Neuronal stem cell (in vitro differentiated cells): ENCODE data around the gene PRPF38B.

Experiments
- DNase-seq: peaks from one replicate; pipeline ENCODE4 v3.0.0-alpha.2; 2013; ENCODE audit warnings: low spot score
- H2AFZ ChIP-seq: one replicate; pipeline ENCODE4 v1.6.1; 2013; ENCODE audit warnings: mild to moderate bottlenecking, low read length, inconsistent platforms
- H2AK5ac ChIP-seq: 2 replicates; pipeline ENCODE4 v1.6.1; 2013; ENCODE audit warnings: low read depth, mild to moderate bottlenecking, inconsistent platforms, low read length, moderate library complexity, mixed read lengths
- H2BK120ac ChIP-seq: 2 replicates; pipeline ENCODE4 v1.6.1; 2013; ENCODE audit warnings: low read depth, mild to moderate bottlenecking, inconsistent platforms, low read length, moderate library complexity, mixed read lengths
- H2BK12ac ChIP-seq: one replicate; pipeline ENCODE4 v1.6.1; 2013; ENCODE audit warnings: low read length, inconsistent platforms
- H2BK15ac ChIP-seq: 2 replicates; pipeline ENCODE4 v1.6.1; 2013; ENCODE audit warnings: mild to moderate bottlenecking, low read length, inconsistent platforms, mixed read lengths
- H2BK5ac ChIP-seq: one replicate; pipeline ENCODE4 v1.6.1; 2013; ENCODE audit warnings: inconsistent platforms, mild to moderate bottlenecking, low read length, moderate library complexity
- H3K14ac ChIP-seq: one replicate; pipeline ENCODE4 v1.6.1; 2013; ENCODE audit warnings: low read length, inconsistent platforms
- H3K18ac ChIP-seq: 2 replicates; pipeline ENCODE4 v1.6.1; 2013; ENCODE audit warnings: low read length, inconsistent platforms
- H3K23ac ChIP-seq: 2 replicates; pipeline ENCODE4 v1.6.1; 2013; ENCODE audit warnings: low read depth, mild to moderate bottlenecking, mixed read lengths, low read length, inconsistent platforms; ENCODE audit not compliant: poor library complexity
- H3K27ac ChIP-seq: replicated peaks from 3 replicates; pipeline ENCODE4 v1.5.1; 2013; ENCODE audit warnings: low read length, inconsistent platforms
- H3K27me3 ChIP-seq, 3 experiments: 2 replicates each; pipeline ENCODE4 v1.6.1; 2013; ENCODE audit warnings: low read length in 3 of 3, mild to moderate bottlenecking in 2 of 3, inconsistent platforms in 1 of 3, low read depth in 1 of 3, mixed read lengths in 1 of 3, moderate library complexity in 1 of 3; ENCODE audit not compliant: control insufficient read depth in 3 of 3, insufficient read depth in 3 of 3
- H3K36me3 ChIP-seq, 2 donors: replicated peaks in 1 of 2; 2 replicates each; pipeline ENCODE4 v1.6.1; 2013; ENCODE audit warnings: low read length in 2 of 2; ENCODE audit not compliant: control insufficient read depth in 2 of 2, insufficient read depth in 2 of 2
- H3K4ac ChIP-seq: 2 replicates; pipeline ENCODE4 v1.6.1; 2013; ENCODE audit warnings: inconsistent platforms, mild to moderate bottlenecking, low read length, moderate library complexity
- H3K4me1 ChIP-seq, 2 donors: 1 replicate in 1 of 2; 2 replicates in 1 of 2; pipeline ENCODE4 v1.6.1; 2013; ENCODE audit warnings: low read length in 2 of 2, low read depth in 1 of 2; ENCODE audit not compliant: control insufficient read depth in 2 of 2, insufficient read depth in 1 of 2
- H3K4me2 ChIP-seq: one replicate; pipeline ENCODE4 v1.6.1; 2013; ENCODE audit warnings: mild to moderate bottlenecking, low read length, inconsistent platforms; ENCODE audit not compliant: insufficient read depth, poor library complexity, severe bottlenecking
- H3K4me3 ChIP-seq, 2 donors: 2 replicates each; pipeline ENCODE4 v1.5.1; 2013; ENCODE audit warnings: low read length in 2 of 2, mild to moderate bottlenecking in 2 of 2, inconsistent platforms in 1 of 2, moderate library complexity in 1 of 2
- H3K79me1 ChIP-seq: one replicate; pipeline ENCODE4 v1.6.1; 2013; ENCODE audit warnings: low read depth, mild to moderate bottlenecking, inconsistent platforms, low read length, moderate library complexity
- H3K9ac ChIP-seq: one replicate; pipeline ENCODE4 v1.6.1; 2013; ENCODE audit warnings: mild to moderate bottlenecking, low read depth, low read length, inconsistent platforms; ENCODE audit not compliant: poor library complexity
- H3K9me3 ChIP-seq, 2 donors: replicated peaks in 1 of 2; 2 replicates each; pipeline versions ENCODE3 to v1.6.1; 2013; ENCODE audit warnings: low read length in 2 of 2, mild to moderate bottlenecking in 2 of 2, inconsistent platforms in 1 of 2, low read depth in 1 of 2, mixed read lengths in 1 of 2, moderate library complexity in 1 of 2; ENCODE audit not compliant: control insufficient read depth in 2 of 2, insufficient read depth in 1 of 2
- H4K8ac ChIP-seq: one replicate; pipeline ENCODE4 v1.6.1; 2013; ENCODE audit warnings: low read depth, mild to moderate bottlenecking, inconsistent platforms, low read length, moderate library complexity
- H4K91ac ChIP-seq: one replicate; pipeline ENCODE4 v1.6.1; 2013; ENCODE audit warnings: low read length, low read depth, mild to moderate bottlenecking, inconsistent platforms; ENCODE audit not compliant: poor library complexity
- WGBS, 2 donors: extraction: QIAGEN DNeasy Blood & Tissue Kit; methylation state at CpG; one replicate each; pipeline ENCODE4 v1.1.7; 2013; ENCODE audit warnings: missing lambda C conversion rate in 2 of 2, mixed read lengths in 1 of 2; ENCODE audit not compliant: insufficient read length in 2 of 2, insufficient replicate concordance in 1 of 2; ENCODE audit errors: extremely low coverage in 2 of 2; 5-methylcytosine and 5-hydroxymethylcytosine counted together

PRPF38B gene

DNA sequence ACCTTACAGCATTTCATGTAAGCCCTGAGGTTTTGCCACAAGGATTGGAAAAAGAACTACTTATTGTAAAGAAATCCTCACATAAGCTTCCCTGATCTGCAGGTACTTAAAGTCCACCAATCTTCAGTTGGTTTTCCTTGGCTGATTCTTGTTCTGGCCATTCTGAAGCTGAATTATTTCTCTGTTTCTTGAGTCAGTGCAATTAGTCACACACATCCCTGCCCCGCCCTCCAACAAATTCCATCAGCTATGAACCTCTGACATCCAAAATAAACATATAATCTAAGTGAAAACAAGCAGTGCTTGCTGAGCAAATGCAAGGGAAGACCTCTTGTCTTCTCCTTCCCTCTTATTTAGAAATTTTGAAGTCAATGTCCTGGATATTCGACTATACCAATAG lies 12.4 kb downstream of the PRPF38B start:
- no CpG with 5 or more reads among the region's 2 CpGs for WGBS, 2 donors
- Histone ChIP-seq H3K79me1 (no peaks in the 10 kb centered on the region), H2BK120ac (no peak overlapping the region), H2AK5ac (no peak overlapping the region), H2AFZ (no peak overlapping the region), H3K4me1 (no peaks in the 10 kb centered on the region), H4K8ac (no peak overlapping the region), H3K18ac (no peak overlapping the region), H3K14ac (no peak overlapping the region), H3K27me3 (peaks cover 0 to 2% (median 0%) of the 10 kb centered on the region in 3 experiments), H3K23ac (no peak overlapping the region), H3K4me3 (no peak overlapping the region), H2BK5ac (no peak overlapping the region), H2BK12ac (no peak overlapping the region), H3K4ac (no peak overlapping the region), H3K9me3 (no peaks in the 10 kb centered on the region), H4K91ac (no peak overlapping the region), H2BK15ac (no peak overlapping the region), H3K36me3 (peaks cover 4 to 29% of the 10 kb centered on the region in 2 donors), H3K9ac (no peak overlapping the region), H3K4me2 (no peak overlapping the region), H3K27ac (no peak overlapping the region)
- DNase-seq = no peak

DNA sequence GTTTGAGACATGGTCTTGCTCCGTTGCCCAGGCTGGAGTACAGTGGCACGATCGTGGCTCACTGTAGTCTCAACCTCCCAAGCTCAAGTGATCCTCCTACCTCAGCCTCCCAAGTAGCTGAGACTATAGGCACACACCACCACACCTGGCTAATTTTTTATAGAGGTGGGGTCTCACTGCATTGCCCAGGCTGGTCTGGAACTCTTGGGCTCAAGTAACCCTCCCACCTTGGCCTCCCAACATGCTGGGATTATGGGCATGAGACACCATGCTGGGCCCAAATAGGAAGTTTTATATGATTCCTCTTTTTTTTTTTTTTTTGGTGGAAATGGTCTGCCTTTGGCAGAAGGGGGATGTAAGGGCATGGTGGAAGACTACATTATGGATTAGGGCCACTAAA lies 14.5 kb downstream of the PRPF38B start:
- Histone ChIP-seq H3K27ac (no peak overlapping the region), H3K9me3 (no peaks in the 10 kb centered on the region), H2BK15ac (no peak overlapping the region)

DNA sequence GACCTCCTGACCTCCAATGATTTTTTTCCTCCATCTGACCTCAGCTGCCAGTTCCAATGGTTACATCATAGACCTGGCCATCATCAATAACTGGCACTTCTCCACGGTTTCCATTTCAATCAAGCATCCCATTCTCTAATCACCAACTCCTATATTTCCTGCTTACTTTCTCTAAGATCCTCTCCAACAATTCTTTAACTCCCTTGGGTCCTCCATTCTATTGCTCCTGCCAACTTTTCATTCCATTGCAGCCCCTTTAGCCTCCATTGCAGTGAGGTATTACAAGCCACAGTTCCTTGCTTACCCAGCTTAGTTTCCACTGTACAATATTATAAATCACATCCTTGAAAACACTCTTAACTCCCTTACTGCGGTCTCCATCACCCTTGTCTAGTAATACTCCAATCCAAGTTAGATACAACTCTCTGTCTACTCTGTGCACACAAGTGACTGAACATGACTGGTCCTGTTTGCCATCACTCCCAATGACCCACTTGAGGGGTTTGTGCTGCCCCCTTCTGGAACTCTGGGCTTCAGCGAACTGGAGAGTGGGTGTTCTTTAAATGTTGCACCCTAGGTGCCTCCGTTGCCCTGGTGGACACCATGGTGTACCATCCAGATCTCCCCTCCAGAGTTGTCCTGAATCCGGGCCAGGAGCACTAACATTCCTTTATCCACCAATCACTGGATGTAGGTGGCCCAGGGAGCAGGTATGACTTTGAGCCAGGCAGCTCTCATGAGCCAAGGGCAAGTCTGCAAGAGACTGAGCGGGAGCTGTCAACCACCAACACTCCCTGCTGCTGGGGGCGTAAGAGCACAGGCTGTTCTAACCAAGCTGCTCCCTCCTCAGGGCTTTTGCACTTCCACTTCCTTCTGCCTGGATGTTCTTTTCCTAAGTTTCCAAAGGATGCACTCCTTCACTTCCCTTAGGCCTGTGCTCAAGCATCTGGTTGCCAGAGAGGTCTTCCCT lies 16.9 kb downstream of the PRPF38B start:
- H2BK5ac ChIP-seq = no peak overlapping the region
- no peak for DNase-seq
- H3K4ac ChIP-seq = no peak overlapping the region
- no peak overlapping the region for H3K18ac ChIP-seq
- H3K9me3 ChIP-seq = no peaks in the 10 kb centered on the region
- no peak overlapping the region for H2AFZ ChIP-seq
- H3K27me3 ChIP-seq = peaks cover 0 to 2% (median 0%) of the 10 kb centered on the region in 3 experiments
- H3K4me2 ChIP-seq = no peak overlapping the region
- H3K27ac ChIP-seq = no peak overlapping the region
- H3K23ac ChIP-seq = no peak overlapping the region
- peaks cover 0 to 3% of the 10 kb centered on the region in 2 donors for H3K4me1 ChIP-seq
- H4K8ac ChIP-seq = no peak overlapping the region
- H2BK12ac ChIP-seq = no peak overlapping the region
- no peak overlapping the region for H3K4me3 ChIP-seq
- no peak overlapping the region for H3K14ac ChIP-seq
- no peak overlapping the region for H3K9ac ChIP-seq
- H2BK15ac ChIP-seq = no peak overlapping the region
- H2BK120ac ChIP-seq = no peak overlapping the region
- no peaks in the 10 kb centered on the region for H3K36me3 ChIP-seq
- WGBS, 2 donors = no CpG with 5 or more reads among the region's 7 CpGs
- no peak overlapping the region for H2AK5ac ChIP-seq
- no peak overlapping the region for H4K91ac ChIP-seq
- H3K79me1 ChIP-seq = peaks cover 2% of the 10 kb centered on the region

More for the DNA sequence above, 14.5 kb downstream of the PRPF38B start:
- Histone ChIP-seq H3K36me3 (peaks cover 1 to 8% of the 10 kb centered on the region in 2 donors), H4K91ac (no peak overlapping the region), H3K79me1 (peaks cover 2% of the 10 kb centered on the region), H2BK12ac (no peak overlapping the region), H2AK5ac (no peak overlapping the region), H3K4me1 (no peaks in the 10 kb centered on the region), H3K9ac (no peak overlapping the region), H3K4me3 (no peak overlapping the region), H3K23ac (no peak overlapping the region), H3K14ac (no peak overlapping the region), H4K8ac (no peak overlapping the region), H2AFZ (no peak overlapping the region), H2BK120ac (no peak overlapping the region), H2BK5ac (no peak overlapping the region), H3K18ac (no peak overlapping the region), H3K4me2 (no peak overlapping the region), H3K4ac (no peak overlapping the region), H3K27me3 (peaks cover 0 to 2% (median 0%) of the 10 kb centered on the region in 3 experiments)
- no CpG with 5 or more reads among the region's 3 CpGs for WGBS, 2 donors
- no peak for DNase-seq

GRCh38 chr1:108712606-108713150 lies 20.6 kb downstream of the PRPF38B start, which contains the start of gene FNDC7:
TSS of gene FNDC7 (plus strand) at chr1:108712908. CDS start at chr1:108712934, 26 bp downstream.
- H3K9me3 ChIP-seq = no peaks in the 10 kb centered on the region
- H3K27ac ChIP-seq = no peak within 1 kb of the TSS
- no peak within 1 kb of the TSS for H3K4ac ChIP-seq
- H2AK5ac ChIP-seq = no peak within 1 kb of the TSS
- H3K79me1 ChIP-seq = peaks cover 2% of the 10 kb centered on the region
- H3K4me2 ChIP-seq = no peak within 1 kb of the TSS
- H3K9ac ChIP-seq = no peak within 1 kb of the TSS
- H2BK120ac ChIP-seq = no peak within 1 kb of the TSS
- no peak within 1 kb of the TSS for H3K4me3 ChIP-seq
- no peaks in the 10 kb centered on the region for H3K36me3 ChIP-seq
- no peak within 1 kb of the TSS for H3K23ac ChIP-seq
- H2BK15ac ChIP-seq = no peak within 1 kb of the TSS
- H3K18ac ChIP-seq = peak within 1 kb of the TSS; percentile 33
- no peak within 1 kb of the TSS for H3K14ac ChIP-seq
- H2BK5ac ChIP-seq = no peak within 1 kb of the TSS
- no peak within 1 kb of the TSS for H2BK12ac ChIP-seq
- H4K8ac ChIP-seq = no peak within 1 kb of the TSS
- peak within 1 kb of the TSS; percentile 63 for H2AFZ ChIP-seq
- H4K91ac ChIP-seq = no peak within 1 kb of the TSS
- DNase-seq = no peak
- H3K27me3 ChIP-seq = no peaks in the 10 kb centered on the region
- no CpG with 5 or more reads among the region's 9 CpGs for WGBS, 2 donors
- peaks cover 3 to 19% of the 10 kb centered on the region in 2 donors for H3K4me1 ChIP-seq
